Rectal smooth muscle tissue (tissue), 1 donor: Measurements from ENCODE around the gene AREL1.

ENCODE experiments used
- H3K27ac ChIP-seq: one replicate; pipeline ENCODE4 v1.7.0; 2013; ENCODE audit warnings: low read depth, low read length, inconsistent platforms
- H3K27me3 ChIP-seq: one replicate; pipeline ENCODE4 v1.7.0; 2013; ENCODE audit warnings: low read length; ENCODE audit not compliant: control insufficient read depth, insufficient read depth
- H3K36me3 ChIP-seq: one replicate; pipeline ENCODE4 v1.7.0; 2013; ENCODE audit warnings: low read length; ENCODE audit not compliant: control insufficient read depth, insufficient read depth
- H3K4me1 ChIP-seq: one replicate; pipeline ENCODE4 v1.7.0; 2013; ENCODE audit warnings: low read length; ENCODE audit not compliant: control insufficient read depth, insufficient read depth
- H3K4me3 ChIP-seq: one replicate; pipeline ENCODE4 v1.7.0; 2013; ENCODE audit warnings: low read length
- H3K9ac ChIP-seq: one replicate; pipeline ENCODE4 v1.7.0; 2013; ENCODE audit warnings: low read length

The AREL1 gene

GRCh38 chr14:74652541-74652940 is 60.3 kb downstream of the AREL1 start:
- no peaks in the 10 kb centered on the region for H3K4me1 ChIP-seq
- no peaks in the 10 kb centered on the region for H3K27me3 ChIP-seq
- no peak overlapping the region for H3K4me3 ChIP-seq
- no peaks in the 10 kb centered on the region for H3K36me3 ChIP-seq
- no peak overlapping the region for H3K9ac ChIP-seq
- no peak overlapping the region for H3K27ac ChIP-seq

- Histone ChIP-seq H3K36me3 (no peaks in the 10 kb centered on the region), H3K27me3 (no peaks in the 10 kb centered on the region), H3K4me3 (no peak overlapping the region), H3K4me1 (no peaks in the 10 kb centered on the region), H3K9ac (no peak overlapping the region), H3K27ac (no peak overlapping the region)
Measured at GRCh38 chr14:74650927-74651686, 61.8 kb downstream of the AREL1 start.

GRCh38 chr14:74649673-74650072 is 63.2 kb downstream of the AREL1 start:
- no peak overlapping the region for H3K27ac ChIP-seq
- no peaks in the 10 kb centered on the region for H3K27me3 ChIP-seq
- no peak overlapping the region for H3K9ac ChIP-seq
- H3K4me1 ChIP-seq, result no peaks in the 10 kb centered on the region
- no peaks in the 10 kb centered on the region for H3K36me3 ChIP-seq
- no peak overlapping the region for H3K4me3 ChIP-seq

- no peak overlapping the region for H3K4me3 ChIP-seq
- H3K4me1 ChIP-seq, result no peaks in the 10 kb centered on the region
- H3K36me3 ChIP-seq, result no peaks in the 10 kb centered on the region
- H3K9ac ChIP-seq, result no peak overlapping the region
- H3K27me3 ChIP-seq, result no peaks in the 10 kb centered on the region
- H3K27ac ChIP-seq, result no peak overlapping the region
Measured at GRCh38 chr14:74649167-74649566, 63.7 kb downstream of the AREL1 start.

- no peak overlapping the region for H3K9ac ChIP-seq
- H3K36me3 ChIP-seq, result no peaks in the 10 kb centered on the region
- no peaks in the 10 kb centered on the region for H3K27me3 ChIP-seq
- no peak overlapping the region for H3K27ac ChIP-seq
- no peak overlapping the region for H3K4me3 ChIP-seq
- H3K4me1 ChIP-seq, result no peaks in the 10 kb centered on the region
Measured at GRCh38 chr14:74648601-74649000, 64.3 kb downstream of the AREL1 start.

GRCh38 chr14:74647678-74648461 is 65.0 kb downstream of the AREL1 start:
- no peaks in the 10 kb centered on the region for H3K27me3 ChIP-seq
- no peak overlapping the region for H3K9ac ChIP-seq
- H3K36me3 ChIP-seq, result no peaks in the 10 kb centered on the region
- no peak overlapping the region for H3K27ac ChIP-seq
- no peak overlapping the region for H3K4me3 ChIP-seq
- H3K4me1 ChIP-seq, result no peaks in the 10 kb centered on the region

- Histone ChIP-seq H3K27ac (no peak overlapping the region), H3K9ac (no peak overlapping the region), H3K27me3 (no peaks in the 10 kb centered on the region), H3K4me3 (no peak overlapping the region), H3K36me3 (no peaks in the 10 kb centered on the region), H3K4me1 (no peaks in the 10 kb centered on the region)
Measured at GRCh38 chr14:74647061-74647677, 65.7 kb downstream of the AREL1 start.

GRCh38 chr14:74645756-74646470 is 67.0 kb downstream of the AREL1 start:
- Histone ChIP-seq H3K36me3 (no peaks in the 10 kb centered on the region), H3K27me3 (no peaks in the 10 kb centered on the region), H3K27ac (no peak overlapping the region), H3K4me3 (no peak overlapping the region), H3K4me1 (no peaks in the 10 kb centered on the region), H3K9ac (no peak overlapping the region)

- Histone ChIP-seq H3K27ac (no peak overlapping the region), H3K36me3 (no peaks in the 10 kb centered on the region), H3K4me1 (no peaks in the 10 kb centered on the region), H3K9ac (no peak overlapping the region), H3K27me3 (no peaks in the 10 kb centered on the region), H3K4me3 (no peak overlapping the region)
Measured at GRCh38 chr14:74645244-74645643, 67.6 kb downstream of the AREL1 start.

- no peak overlapping the region for H3K27ac ChIP-seq
- H3K4me1 ChIP-seq, result no peaks in the 10 kb centered on the region
- no peaks in the 10 kb centered on the region for H3K36me3 ChIP-seq
- H3K27me3 ChIP-seq, result no peaks in the 10 kb centered on the region
- no peak overlapping the region for H3K4me3 ChIP-seq
- no peak overlapping the region for H3K9ac ChIP-seq
Measured at GRCh38 chr14:74641601-74642391, 71.1 kb downstream of the AREL1 start.

GRCh38 chr14:74638966-74639365 is 73.9 kb downstream of the AREL1 start:
- Histone ChIP-seq H3K27ac (no peak overlapping the region), H3K27me3 (no peaks in the 10 kb centered on the region), H3K36me3 (no peaks in the 10 kb centered on the region), H3K4me1 (no peaks in the 10 kb centered on the region), H3K9ac (no peak overlapping the region), H3K4me3 (no peak overlapping the region)
